RWPE1 (cell line): Measurements from ENCODE around the gene LCN10.

Experiments used
- CTCF ChIA-PET: fragments of 350-600 bp; sonication (Branson Sonifier 250); formaldehyde crosslinking; extraction: SDS; loops from one replicate; lab custom pipeline; 2021; lab: Yijun Ruan, JAX
- POLR2A ChIA-PET: fragments of 400-600 bp; formaldehyde crosslinking; extraction: SDS; loops from one replicate; lab custom pipeline; 2020; ENCODE audit warnings: antibody characterized with exemption; ENCODE audit not compliant: low non-redundant PET; lab: Yijun Ruan, JAX
- DNase-seq: peaks from one replicate; pipeline ENCODE4 v3.0.0; 2012; ENCODE audit warnings: low spot score
- H3K27ac ChIP-seq: fragments of 450-650 bp; 2 replicates; pipeline ENCODE4 v1.5.1; 2017
- TF ChIP-seq, protein P1 (sequence below): fragments of 450-650 bp; conservative IDR thresholded peaks from 2 replicates; pipeline ENCODE4 v1.5.1; 2017; ENCODE audit warnings: low read depth, mild to moderate bottlenecking

Gene LCN10

DNA sequence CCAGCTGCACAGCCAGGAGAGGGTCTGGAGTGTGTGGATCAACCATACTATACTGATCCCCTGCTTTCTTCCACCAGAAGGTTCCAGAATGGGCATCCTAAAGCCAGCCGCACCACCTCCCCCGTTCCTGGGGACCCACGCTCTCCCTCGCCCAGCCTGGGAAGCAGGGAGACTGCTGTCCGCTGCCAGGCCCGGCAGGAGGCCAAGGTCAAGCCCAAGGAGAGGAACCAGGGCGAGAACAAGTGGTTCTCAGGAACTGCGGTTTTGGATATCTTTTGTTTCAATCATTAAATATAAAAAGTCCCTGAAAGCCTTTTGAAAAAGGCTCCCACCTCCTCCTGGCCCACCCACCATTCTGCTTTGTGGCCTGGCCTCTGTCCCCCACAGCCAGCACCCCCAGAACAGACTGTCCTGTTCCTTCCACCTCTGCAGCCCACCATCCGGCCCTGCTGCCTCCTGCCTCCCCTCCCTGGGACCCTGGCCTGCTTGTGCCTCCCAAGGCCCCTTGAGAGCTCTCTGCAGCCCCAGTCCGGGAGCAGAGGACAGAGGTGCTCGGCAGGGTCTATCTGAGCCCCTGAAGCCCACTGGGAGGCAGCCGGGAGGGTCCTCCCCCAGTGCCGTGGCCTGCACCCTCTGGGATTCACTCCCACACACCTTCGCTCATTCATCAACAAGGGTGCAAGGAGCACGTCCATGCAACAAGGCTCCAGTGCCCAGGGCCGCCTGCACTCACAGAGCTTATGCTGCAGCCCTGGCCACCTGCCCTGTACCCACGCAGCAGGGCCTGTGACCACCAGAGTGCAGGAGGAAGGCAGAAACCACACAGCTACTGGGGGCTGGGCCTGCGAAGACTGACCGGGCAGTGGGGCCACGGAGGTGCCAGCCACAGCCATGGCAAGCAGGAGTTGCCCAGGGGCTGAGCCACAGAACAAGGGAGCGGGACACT, 6.2 kb upstream of the LCN10 start:
- TF ChIP-seq, protein P1, sequence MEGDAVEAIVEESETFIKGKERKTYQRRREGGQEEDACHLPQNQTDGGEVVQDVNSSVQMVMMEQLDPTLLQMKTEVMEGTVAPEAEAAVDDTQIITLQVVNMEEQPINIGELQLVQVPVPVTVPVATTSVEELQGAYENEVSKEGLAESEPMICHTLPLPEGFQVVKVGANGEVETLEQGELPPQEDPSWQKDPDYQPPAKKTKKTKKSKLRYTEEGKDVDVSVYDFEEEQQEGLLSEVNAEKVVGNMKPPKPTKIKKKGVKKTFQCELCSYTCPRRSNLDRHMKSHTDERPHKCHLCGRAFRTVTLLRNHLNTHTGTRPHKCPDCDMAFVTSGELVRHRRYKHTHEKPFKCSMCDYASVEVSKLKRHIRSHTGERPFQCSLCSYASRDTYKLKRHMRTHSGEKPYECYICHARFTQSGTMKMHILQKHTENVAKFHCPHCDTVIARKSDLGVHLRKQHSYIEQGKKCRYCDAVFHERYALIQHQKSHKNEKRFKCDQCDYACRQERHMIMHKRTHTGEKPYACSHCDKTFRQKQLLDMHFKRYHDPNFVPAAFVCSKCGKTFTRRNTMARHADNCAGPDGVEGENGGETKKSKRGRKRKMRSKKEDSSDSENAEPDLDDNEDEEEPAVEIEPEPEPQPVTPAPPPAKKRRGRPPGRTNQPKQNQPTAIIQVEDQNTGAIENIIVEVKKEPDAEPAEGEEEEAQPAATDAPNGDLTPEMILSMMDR = no peak
- CTCF ChIA-PET = interaction anchor here (0.6 kb wide), 1 partner anchor 53 kb away, joined by 4 read pairs; no protein-coding TSS in a partner anchor
- H3K27ac ChIP-seq = no peak overlapping the region
- POLR2A ChIA-PET = no interaction called here
- DNase-seq = no peak

DNA sequence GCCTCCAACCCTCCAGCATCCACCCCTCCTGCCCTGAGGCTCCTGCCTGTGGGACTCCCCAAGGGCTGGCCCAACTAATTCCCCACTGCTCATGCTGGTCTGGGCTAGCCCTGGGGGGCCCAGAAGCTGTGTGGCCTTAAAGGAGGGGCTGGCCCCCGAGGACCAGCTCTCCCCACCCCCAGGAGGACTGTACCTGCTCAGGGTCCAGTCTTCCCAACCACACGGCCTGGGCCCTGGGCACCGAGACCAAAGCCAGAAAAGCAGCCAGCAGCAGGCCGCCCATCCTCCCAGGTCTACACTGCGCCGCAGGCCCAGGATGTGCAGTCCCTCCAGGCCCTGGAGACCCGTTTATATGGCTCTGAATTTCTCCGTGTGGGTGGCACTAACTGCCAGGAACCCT, 5.5 kb upstream of the LCN10 start, which contains the start of gene LCN6:
Gene LCN6, minus strand, starts transcription at position 325 of the 400 bp plus-strand sequence. Its CDS starts 42 bp downstream, at position 283.
- no peak within 1 kb of the TSS for H3K27ac ChIP-seq
- DNase-seq = no peak
- ChIA-PET POLR2A (no interaction called here), CTCF (interaction anchor here (0.6 kb wide), 1 partner anchor 52 kb away, joined by 4 read pairs; no protein-coding TSS in a partner anchor)
- TF ChIP-seq, protein P1 = no peak

DNA sequence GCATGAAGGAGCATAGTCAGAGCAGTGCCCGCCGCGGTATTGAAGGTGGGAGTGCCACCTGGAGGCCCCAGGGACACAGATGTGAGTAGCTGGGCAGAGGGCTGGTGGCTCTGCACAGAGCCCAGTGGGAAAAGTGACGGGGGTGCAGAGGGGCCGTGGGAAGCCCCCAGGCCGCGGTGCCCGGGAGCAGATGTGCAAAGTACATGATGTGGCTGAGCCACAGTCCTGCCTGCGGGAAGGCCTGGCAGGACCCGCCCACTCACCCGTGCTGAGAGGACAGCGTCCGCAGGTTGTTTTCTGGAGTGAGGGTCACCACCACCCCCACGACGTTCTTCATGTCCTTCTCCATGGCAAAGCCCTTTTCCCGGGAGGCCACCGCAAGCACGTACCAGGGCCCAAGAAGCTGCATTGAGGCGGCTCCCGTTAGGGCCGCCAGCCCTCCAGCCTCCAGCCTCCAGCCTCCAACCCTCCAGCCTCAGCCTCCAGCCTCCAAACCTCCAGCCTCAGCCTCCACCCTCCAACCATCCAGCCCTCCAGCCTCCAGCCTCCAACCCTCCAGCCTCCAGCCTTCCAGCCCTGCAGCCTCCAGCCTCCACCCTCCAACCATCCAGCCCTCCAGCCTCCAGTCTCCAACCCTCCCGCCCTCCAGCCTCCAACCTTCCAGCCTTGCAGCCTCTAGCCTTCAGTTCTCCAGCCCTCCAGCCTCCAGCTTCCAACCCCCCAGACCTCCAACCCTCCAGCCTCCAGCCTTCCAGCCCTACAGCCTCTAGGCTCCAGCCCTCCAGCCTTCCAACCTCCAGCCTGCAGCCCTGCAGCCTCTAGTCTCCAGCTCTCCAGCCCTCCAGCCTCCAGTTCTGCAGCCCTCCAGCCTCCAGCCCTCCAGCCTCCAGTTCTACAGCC, 4.7 kb upstream of the LCN10 start:
- CTCF ChIA-PET = interaction anchor here (0.7 kb wide), 1 partner anchor 321 kb away, joined by 4 read pairs; no protein-coding TSS in a partner anchor
- TF ChIP-seq, protein P1 = no peak
- H3K27ac ChIP-seq = no peak overlapping the region
- POLR2A ChIA-PET = no interaction called here
- no peak for DNase-seq

DNA sequence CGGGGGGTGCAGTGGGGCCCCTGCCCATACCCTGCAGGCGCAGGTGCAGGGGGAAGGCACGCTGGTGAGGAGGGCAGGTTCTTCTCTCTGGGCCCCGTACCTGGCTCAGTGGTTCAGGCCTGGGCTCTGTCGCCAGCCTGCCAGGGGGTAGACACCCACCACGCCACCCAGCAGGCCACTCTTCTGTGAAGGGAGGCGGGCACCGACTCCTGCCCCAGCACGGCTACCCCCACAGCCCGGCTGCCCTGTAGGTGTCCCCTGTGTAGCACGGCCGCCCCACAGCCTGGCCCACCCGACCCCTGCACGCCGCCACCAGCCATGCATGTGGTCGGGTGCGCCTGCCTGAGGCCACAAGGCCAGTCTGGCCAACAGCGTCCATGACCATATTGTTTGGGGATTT, 3.9 kb upstream of the LCN10 start:
- ChIA-PET POLR2A (no interaction called here), CTCF (no interaction called here)
- TF ChIP-seq, protein P1 = no peak
- no peak overlapping the region for H3K27ac ChIP-seq
- DNase-seq = no peak

DNA sequence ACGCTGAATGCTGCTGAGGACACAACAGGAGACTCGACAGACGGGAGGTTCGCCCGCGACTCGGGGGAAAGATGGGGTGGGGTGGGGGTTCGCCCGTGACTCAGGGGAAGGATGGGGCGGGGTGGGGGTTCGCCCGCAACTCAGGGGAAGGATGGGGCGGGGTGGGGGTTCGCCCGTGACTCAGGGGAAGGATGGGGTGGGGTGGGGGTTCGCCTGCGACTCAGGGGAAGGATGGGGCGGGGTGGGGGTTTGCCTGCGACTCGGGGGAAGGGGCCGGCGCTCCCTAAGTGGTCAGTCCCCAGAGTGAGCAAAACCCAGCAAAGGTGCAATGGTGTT, 3.4 kb upstream of the LCN10 start:
- POLR2A ChIA-PET = no interaction called here
- CTCF ChIA-PET = no interaction called here
- no peak overlapping the region for H3K27ac ChIP-seq

More for the DNA sequence above, 3.4 kb upstream of the LCN10 start:
- TF ChIP-seq, protein P1 = no peak
- no peak for DNase-seq
